Fibroblast of lung (primary cell): ENCODE measurements around the gene NIPSNAP2.

Source experiments
- EZH2 ChIP-seq: IDR thresholded peaks from 2 replicates; pipeline ENCODE4 v1.5.1; 2012; ENCODE audit warnings: low read length, control low read depth, mild to moderate bottlenecking; ENCODE audit errors: missing control alignments
- TF ChIP-seq, protein P1 (sequence below), 2 donors: IDR thresholded peaks in 1 of 2; conservative IDR thresholded peaks in 1 of 2; 1 replicate in 1 of 2; 2 replicates in 1 of 2; pipeline ENCODE4 v1.5.1; 2011 to 2012; ENCODE audit warnings: low read length in 2 of 2, control low read depth in 1 of 2, inconsistent platforms in 1 of 2, low read depth in 1 of 2, mild to moderate bottlenecking in 1 of 2

DNA sequence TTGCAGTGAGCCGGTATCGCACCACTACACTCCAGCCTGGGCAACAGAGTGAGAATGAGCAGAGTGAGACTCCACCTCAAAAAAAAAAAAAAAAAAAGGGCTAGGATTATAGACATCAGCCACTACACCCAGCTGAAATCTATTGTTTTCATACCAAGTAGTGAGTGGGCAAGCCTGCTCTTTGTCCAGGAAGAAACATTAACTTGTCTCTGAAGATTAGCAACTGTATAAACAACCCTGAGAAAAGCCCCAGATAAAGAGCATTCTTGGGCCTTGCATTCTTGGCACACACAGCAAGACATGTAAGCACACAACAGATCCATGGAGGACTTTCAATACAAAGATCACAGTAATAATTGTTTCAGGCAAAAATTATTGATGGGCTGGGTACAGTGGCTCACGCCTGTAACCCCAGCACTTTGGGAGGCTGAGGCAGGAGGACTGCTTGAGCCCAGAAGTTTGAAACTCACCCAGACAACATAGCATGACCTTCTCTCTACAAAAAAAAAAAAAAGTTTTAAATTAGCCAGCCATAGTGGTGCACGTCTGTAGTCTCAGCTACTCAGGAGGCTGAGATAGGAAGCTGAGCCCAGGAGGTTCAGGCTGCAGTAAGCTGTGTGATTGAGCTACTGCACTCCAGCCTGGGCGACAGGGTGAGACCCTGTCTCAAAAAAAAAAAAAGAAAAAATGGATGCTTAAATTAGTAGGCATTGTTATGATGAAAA lies 82.5 kb downstream of the NIPSNAP2 start:
- TF ChIP-seq, protein P1, sequence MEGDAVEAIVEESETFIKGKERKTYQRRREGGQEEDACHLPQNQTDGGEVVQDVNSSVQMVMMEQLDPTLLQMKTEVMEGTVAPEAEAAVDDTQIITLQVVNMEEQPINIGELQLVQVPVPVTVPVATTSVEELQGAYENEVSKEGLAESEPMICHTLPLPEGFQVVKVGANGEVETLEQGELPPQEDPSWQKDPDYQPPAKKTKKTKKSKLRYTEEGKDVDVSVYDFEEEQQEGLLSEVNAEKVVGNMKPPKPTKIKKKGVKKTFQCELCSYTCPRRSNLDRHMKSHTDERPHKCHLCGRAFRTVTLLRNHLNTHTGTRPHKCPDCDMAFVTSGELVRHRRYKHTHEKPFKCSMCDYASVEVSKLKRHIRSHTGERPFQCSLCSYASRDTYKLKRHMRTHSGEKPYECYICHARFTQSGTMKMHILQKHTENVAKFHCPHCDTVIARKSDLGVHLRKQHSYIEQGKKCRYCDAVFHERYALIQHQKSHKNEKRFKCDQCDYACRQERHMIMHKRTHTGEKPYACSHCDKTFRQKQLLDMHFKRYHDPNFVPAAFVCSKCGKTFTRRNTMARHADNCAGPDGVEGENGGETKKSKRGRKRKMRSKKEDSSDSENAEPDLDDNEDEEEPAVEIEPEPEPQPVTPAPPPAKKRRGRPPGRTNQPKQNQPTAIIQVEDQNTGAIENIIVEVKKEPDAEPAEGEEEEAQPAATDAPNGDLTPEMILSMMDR (conservative IDR thresholded peaks at IDR 0.05 in 1 of 2, IDR thresholded peaks at IDR 0.05 in 1 of 2; ENCODE audit: low read depth in 1 of 2, low read length in 2 of 2): no peak
- no peak for TF ChIP-seq EZH2
